ENCODE results near the gene KCNMA1.

The KCNMA1 gene

GRCh38 chr10:77191324-77192049 is 446.1 kb downstream of the KCNMA1 start:
- DNase-seq (ENCODE audit: low read depth, low spot score): no peak

GRCh38 chr10:77190291-77190690 is 447.3 kb downstream of the KCNMA1 start:
- DNase-seq (ENCODE audit: low read depth, low spot score): no peak

GRCh38 chr10:77189520-77189919 is 448.1 kb downstream of the KCNMA1 start:
- no peak for DNase-seq (ENCODE audit: low read depth, low spot score)

- no peak for DNase-seq (ENCODE audit: low read depth, low spot score)
Observed at GRCh38 chr10:77189075-77189474, 448.5 kb downstream of the KCNMA1 start.

GRCh38 chr10:77188521-77188920 is 449.1 kb downstream of the KCNMA1 start:
- no peak for DNase-seq (ENCODE audit: low read depth, low spot score)

GRCh38 chr10:77188000-77188395 is 449.6 kb downstream of the KCNMA1 start:
- DNase-seq (ENCODE audit: low read depth, low spot score): no peak

GRCh38 chr10:77187376-77187999 is 450.1 kb downstream of the KCNMA1 start:
- no peak for DNase-seq (ENCODE audit: low read depth, low spot score)

GRCh38 chr10:77186936-77187335 is 450.7 kb downstream of the KCNMA1 start:
- peak; percentile 56 for DNase-seq (ENCODE audit: low read depth, low spot score)

- no peak for DNase-seq (ENCODE audit: low read depth, low spot score)
Observed at GRCh38 chr10:77185696-77186095, 451.9 kb downstream of the KCNMA1 start.

GRCh38 chr10:77182803-77183202 is 454.8 kb downstream of the KCNMA1 start:
- no peak for DNase-seq (ENCODE audit: low read depth, low spot score)

- DNase-seq (ENCODE audit: low read depth, low spot score): no peak
Observed at GRCh38 chr10:77180794-77181193, 456.8 kb downstream of the KCNMA1 start.

- no peak for DNase-seq (ENCODE audit: low read depth, low spot score)
Observed at GRCh38 chr10:77180104-77180503, 457.5 kb downstream of the KCNMA1 start.

- DNase-seq (ENCODE audit: low read depth, low spot score): peak; percentile 95
Observed at GRCh38 chr10:77179015-77179695, 458.5 kb downstream of the KCNMA1 start.

- no peak for DNase-seq (ENCODE audit: low read depth, low spot score)
Observed at GRCh38 chr10:77177589-77177988, 460.0 kb downstream of the KCNMA1 start.

GRCh38 chr10:77177161-77177560 is 460.4 kb downstream of the KCNMA1 start:
- DNase-seq (ENCODE audit: low read depth, low spot score): no peak

- no peak for DNase-seq (ENCODE audit: low read depth, low spot score)
Observed at GRCh38 chr10:77176232-77176631, 461.4 kb downstream of the KCNMA1 start.

GRCh38 chr10:77175631-77176222 is 461.9 kb downstream of the KCNMA1 start:
- DNase-seq (ENCODE audit: low read depth, low spot score): no peak

- peak; percentile 93 for DNase-seq (ENCODE audit: low read depth, low spot score)
Observed at GRCh38 chr10:77173615-77174461, 463.8 kb downstream of the KCNMA1 start.

- DNase-seq (ENCODE audit: low read depth, low spot score): no peak
Observed at GRCh38 chr10:77172086-77172485, 465.5 kb downstream of the KCNMA1 start.

- DNase-seq (ENCODE audit: low read depth, low spot score): no peak
Observed at GRCh38 chr10:77168861-77169260, 468.7 kb downstream of the KCNMA1 start.

- DNase-seq (ENCODE audit: low read depth, low spot score): no peak
Observed at GRCh38 chr10:77168161-77168560, 469.4 kb downstream of the KCNMA1 start.

Measured in astrocyte of the hippocampus (primary cell).